Choroid plexus epithelial cell (primary cell): Measurements from ENCODE around the gene ZFYVE19.

ENCODE experiments used
- DNase-seq: peaks from one replicate; pipeline ENCODE4 v3.0.0-alpha.2; 2010; ENCODE audit warnings: low read depth
- H3K4me3 ChIP-seq: 2 replicates; pipeline ENCODE4 v1.5.1; 2011; ENCODE audit warnings: low read depth, mild to moderate bottlenecking, control low read depth, low read length, moderate library complexity
- TF ChIP-seq, protein P1 (sequence below): conservative IDR thresholded peaks from 2 replicates; pipeline ENCODE4 v1.5.1; 2011; ENCODE audit warnings: low read depth, mild to moderate bottlenecking, control low read depth, inconsistent platforms, low read length, moderate library complexity

ZFYVE19 gene

DNA sequence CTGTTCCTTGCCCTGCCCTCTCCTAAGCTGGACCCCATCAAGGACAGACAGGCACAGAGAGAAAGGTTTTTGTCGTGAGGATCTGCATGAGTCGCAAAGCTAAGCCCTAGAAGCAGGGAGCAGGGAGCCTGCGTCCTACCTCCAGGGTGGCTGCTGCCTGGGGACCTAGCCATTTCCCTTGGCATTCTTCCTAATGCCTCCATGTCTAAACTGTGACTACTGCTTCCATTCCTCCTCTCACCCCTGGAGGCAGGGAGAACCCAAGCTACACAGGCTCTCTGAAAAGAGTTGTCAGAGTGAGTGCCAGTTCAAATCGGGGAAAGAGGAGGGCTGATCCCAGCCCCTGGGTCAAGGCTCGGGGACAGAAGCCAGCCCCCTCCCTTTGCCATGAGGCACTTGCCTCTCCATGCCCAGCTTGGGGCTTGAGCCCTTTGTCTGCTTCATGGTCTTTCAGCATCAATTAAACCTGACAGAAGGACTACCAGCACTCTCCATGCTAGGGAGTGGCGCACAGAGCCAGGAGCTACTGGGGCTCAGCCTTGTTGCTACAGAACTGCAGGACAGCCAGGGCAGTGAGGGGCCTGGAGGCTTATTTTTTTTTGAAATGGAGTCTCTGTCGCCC lies 40.6 kb upstream of the ZFYVE19 start:
- no peak for DNase-seq
- TF ChIP-seq, protein P1, sequence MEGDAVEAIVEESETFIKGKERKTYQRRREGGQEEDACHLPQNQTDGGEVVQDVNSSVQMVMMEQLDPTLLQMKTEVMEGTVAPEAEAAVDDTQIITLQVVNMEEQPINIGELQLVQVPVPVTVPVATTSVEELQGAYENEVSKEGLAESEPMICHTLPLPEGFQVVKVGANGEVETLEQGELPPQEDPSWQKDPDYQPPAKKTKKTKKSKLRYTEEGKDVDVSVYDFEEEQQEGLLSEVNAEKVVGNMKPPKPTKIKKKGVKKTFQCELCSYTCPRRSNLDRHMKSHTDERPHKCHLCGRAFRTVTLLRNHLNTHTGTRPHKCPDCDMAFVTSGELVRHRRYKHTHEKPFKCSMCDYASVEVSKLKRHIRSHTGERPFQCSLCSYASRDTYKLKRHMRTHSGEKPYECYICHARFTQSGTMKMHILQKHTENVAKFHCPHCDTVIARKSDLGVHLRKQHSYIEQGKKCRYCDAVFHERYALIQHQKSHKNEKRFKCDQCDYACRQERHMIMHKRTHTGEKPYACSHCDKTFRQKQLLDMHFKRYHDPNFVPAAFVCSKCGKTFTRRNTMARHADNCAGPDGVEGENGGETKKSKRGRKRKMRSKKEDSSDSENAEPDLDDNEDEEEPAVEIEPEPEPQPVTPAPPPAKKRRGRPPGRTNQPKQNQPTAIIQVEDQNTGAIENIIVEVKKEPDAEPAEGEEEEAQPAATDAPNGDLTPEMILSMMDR = no peak
- H3K4me3 ChIP-seq = no peak overlapping the region

DNA sequence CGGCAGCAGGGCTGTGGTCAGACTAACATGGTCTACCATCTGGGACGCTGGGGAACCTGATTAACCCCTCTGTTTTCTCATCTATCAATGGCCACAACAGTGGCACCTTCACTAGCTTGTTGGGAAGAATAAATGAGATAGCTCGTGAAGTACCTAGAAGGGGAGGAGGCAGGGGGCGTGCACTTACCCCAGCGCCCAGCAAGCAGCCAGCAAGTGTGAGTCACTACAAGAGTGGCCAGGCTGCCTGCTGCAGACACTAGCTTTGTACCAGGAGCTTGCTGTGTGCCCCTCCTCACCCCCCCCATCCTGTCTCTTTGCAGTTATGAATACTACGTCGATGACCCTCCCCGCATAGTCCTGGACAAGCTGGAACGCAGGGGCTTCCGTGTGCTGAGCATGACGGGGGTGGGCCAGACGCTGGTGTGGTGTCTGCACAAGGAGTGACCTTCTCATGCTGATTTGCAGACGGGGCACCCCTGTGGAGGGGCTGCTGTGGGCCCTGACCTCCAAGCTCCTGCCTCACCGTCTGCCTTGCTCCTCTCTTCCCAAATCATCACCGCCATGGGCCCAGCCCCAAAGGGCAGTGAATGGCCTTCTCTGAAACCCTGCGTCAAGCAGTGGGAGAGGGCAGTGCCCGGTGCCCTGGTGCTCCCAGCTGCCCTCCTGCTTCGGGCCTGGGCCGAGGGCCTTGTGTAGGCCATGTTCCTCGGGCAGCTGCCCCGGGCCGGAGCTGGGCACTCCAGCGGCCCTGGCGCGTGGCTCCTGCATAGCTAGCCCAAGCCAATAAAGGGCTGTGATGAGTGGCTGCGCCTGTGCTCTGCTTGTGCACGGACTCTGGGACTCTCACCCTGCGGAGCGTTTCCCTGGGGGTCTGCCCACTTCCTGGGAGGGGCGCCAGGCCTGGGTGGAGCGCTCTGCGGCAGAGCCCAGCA lies 39.7 kb upstream of the ZFYVE19 start:
- TF ChIP-seq, protein P1 = no peak
- no peak overlapping the region for H3K4me3 ChIP-seq
- DNase-seq = peak; percentile 74

- no peak for DNase-seq
- TF ChIP-seq, protein P1 = no peak
- no peak overlapping the region for H3K4me3 ChIP-seq
These were observed 38.9 kb upstream of the ZFYVE19 start for GRCh38 chr15:40767838-40768500.

- H3K4me3 ChIP-seq = no peak overlapping the region
- DNase-seq = no peak
- TF ChIP-seq, protein P1 = no peak
These were observed 38.2 kb upstream of the ZFYVE19 start for GRCh38 chr15:40768521-40769273.

GRCh38 chr15:40769274-40770146 lies 37.4 kb upstream of the ZFYVE19 start, which contains the start of gene C15orf62:
TSS of gene C15orf62 (plus strand) at chr15:40769980. CDS start at chr15:40770496, 516 bp downstream.
- TF ChIP-seq, protein P1 = no peak
- H3K4me3 ChIP-seq = no peak within 1 kb of the TSS
- DNase-seq = peak; percentile 30
